Psoas muscle (tissue), 8 donors: ENCODE data around the gene UTP25. TPM values are rescaled to one million over a fixed set of nuclear protein-coding genes. Genes with fewer than 3 reads are reported as not detected.

Source experiments
- ATAC-seq, 4 donors: fragments of 200-7000 bp; cut with Tn5 transposase; one replicate each; pipeline ENCODE4 v1.9.1; 2020; ENCODE audit warnings: moderate library complexity in 3 of 4, mild to moderate bottlenecking in 2 of 4
- DNase-seq, 2 donors: peaks; one replicate each; pipeline ENCODE4 v3.0.0-alpha.2; 2020
- H3K27ac ChIP-seq: fragments of 200-600 bp; one replicate; pipeline ENCODE4 v1.8.0; 2022
- H3K27me3 ChIP-seq, 3 donors: fragments of 200-600 bp in 1 of 3; one replicate each; pipeline versions ENCODE4 v1.6.1 to v1.8.0; 2013 to 2022; ENCODE audit warnings: low read length in 2 of 3, mild to moderate bottlenecking in 2 of 3, moderate library complexity in 1 of 3; ENCODE audit not compliant: insufficient read depth in 3 of 3
- H3K36me3 ChIP-seq, 2 donors: fragments of 200-600 bp in 1 of 2; one replicate each; pipeline versions ENCODE4 v1.6.1 to v1.8.0; 2013 to 2022; ENCODE audit warnings: low read depth in 1 of 2, mild to moderate bottlenecking in 1 of 2, moderate library complexity in 1 of 2; ENCODE audit not compliant: insufficient read depth in 1 of 2
- H3K4me1 ChIP-seq: fragments of 200-600 bp; one replicate; pipeline ENCODE4 v1.8.0; 2022
- H3K4me3 ChIP-seq: fragments of 200-600 bp; one replicate; pipeline ENCODE4 v1.8.0; 2022; ENCODE audit warnings: mild to moderate bottlenecking
- H3K9me3 ChIP-seq: fragments of 200-600 bp; one replicate; pipeline ENCODE4 v1.8.0; 2022
- WGBS, 3 donors: extraction: QIAGEN DNeasy Blood & Tissue Kit; methylation state at CpG; one replicate each; pipeline versions ENCODE4 v1.1.6 to v1.1.7; 2013; 5-methylcytosine and 5-hydroxymethylcytosine counted together
- intact Hi-C, 2 donors: fragments of 100-400 bp; cut with DNase I; formaldehyde crosslinking; loops; one replicate each; pipeline versions ENCODE4 v1.11.0 to v1.14.2; 2022
- polyA plus RNA-seq, 3 donors: library from polyadenylated mRNA; stranded (reverse); fragments of 200-250 nt; gene quantifications; one replicate each; pipeline ENCODE4 v1.2.3, GENCODE V29; 2013
- total RNA-seq, 4 donors: library from RNA; stranded (reverse); fragmentation: NEBNext Ultra II Directional in 2 of 4; extraction: Animal tissue kit (Norgen Biotek cat#: 25700) in 2 of 4; gene quantifications; one replicate each; pipeline versions ENCODE4 v1.2.1 to v1.2.4, GENCODE V29; 2021 to 2023
- TF ChIP-seq, protein P1 (sequence below): fragments of 200-600 bp; IDR thresholded peaks from one replicate; pipeline ENCODE4 v1.8.0; 2022; ENCODE audit warnings: antibody characterized with exemption
- donor health status: healthy with polysubstance abuse.
- donor health status: DM: no; HTN: no; CAD: no; lungs with moderate emphysema.
- donor health status: Bipolar disorder and iron deficiency.
- donor health status: healthy.
- donor health status: DM: yes; HTN: yes; CAD: no.
- donor health status: DM: no; HTN: no; CAD: no.
- donor health status: DM: no; HTN: no; CAD: no.
- donor health status: DM: yes; HTN: yes; CAD: no.

The UTP25 gene
- total and polyA plus RNA-seq, 7 donors, result 1.9 to 5.4 (median 3.9) TPM

GRCh38 chr1:209862391-209863356 is 34.9 kb downstream of the UTP25 start:
- 34 to 37% (median 36%) methylated on average over 16 of the region's 16 CpGs for WGBS, 3 donors
- H3K36me3 ChIP-seq, result no peaks in the 10 kb centered on the region
- H3K27ac ChIP-seq, result no peak overlapping the region
- no peak overlapping the region for H3K4me3 ChIP-seq
- TF ChIP-seq, protein P1, sequence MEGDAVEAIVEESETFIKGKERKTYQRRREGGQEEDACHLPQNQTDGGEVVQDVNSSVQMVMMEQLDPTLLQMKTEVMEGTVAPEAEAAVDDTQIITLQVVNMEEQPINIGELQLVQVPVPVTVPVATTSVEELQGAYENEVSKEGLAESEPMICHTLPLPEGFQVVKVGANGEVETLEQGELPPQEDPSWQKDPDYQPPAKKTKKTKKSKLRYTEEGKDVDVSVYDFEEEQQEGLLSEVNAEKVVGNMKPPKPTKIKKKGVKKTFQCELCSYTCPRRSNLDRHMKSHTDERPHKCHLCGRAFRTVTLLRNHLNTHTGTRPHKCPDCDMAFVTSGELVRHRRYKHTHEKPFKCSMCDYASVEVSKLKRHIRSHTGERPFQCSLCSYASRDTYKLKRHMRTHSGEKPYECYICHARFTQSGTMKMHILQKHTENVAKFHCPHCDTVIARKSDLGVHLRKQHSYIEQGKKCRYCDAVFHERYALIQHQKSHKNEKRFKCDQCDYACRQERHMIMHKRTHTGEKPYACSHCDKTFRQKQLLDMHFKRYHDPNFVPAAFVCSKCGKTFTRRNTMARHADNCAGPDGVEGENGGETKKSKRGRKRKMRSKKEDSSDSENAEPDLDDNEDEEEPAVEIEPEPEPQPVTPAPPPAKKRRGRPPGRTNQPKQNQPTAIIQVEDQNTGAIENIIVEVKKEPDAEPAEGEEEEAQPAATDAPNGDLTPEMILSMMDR, result no peak
- peaks cover 0 to 7% (median under 1%) of the 10 kb centered on the region in 3 donors for H3K27me3 ChIP-seq
- no peaks in the 10 kb centered on the region for H3K9me3 ChIP-seq
- ATAC-seq (no peak), DNase-seq (no peak)
- no peaks in the 10 kb centered on the region for H3K4me1 ChIP-seq
- intact Hi-C loops, result loop anchor here in 1 of 2 donors (5.0 kb wide), 1 partner anchor 450 kb away; no protein-coding TSS in a partner anchor

GRCh38 chr1:209863766-209864485 is 36.2 kb downstream of the UTP25 start:
- intact Hi-C loops, result loop anchor here in 1 of 2 donors (5.0 kb wide), 1 partner anchor 448 kb away; no protein-coding TSS in a partner anchor
- no peak overlapping the region for H3K4me3 ChIP-seq
- no peak for ATAC-seq
- H3K36me3 ChIP-seq, result no peaks in the 10 kb centered on the region
- 43 to 65% (median 53%) methylated on average over 4 of the region's 4 CpGs for WGBS, 3 donors
- no peak for DNase-seq
- no peaks in the 10 kb centered on the region for H3K9me3 ChIP-seq
- peaks cover 0 to 7% (median 3%) of the 10 kb centered on the region in 3 donors for H3K27me3 ChIP-seq
- no peaks in the 10 kb centered on the region for H3K4me1 ChIP-seq
- TF ChIP-seq, protein P1, result no peak
- no peak overlapping the region for H3K27ac ChIP-seq

DNA sequence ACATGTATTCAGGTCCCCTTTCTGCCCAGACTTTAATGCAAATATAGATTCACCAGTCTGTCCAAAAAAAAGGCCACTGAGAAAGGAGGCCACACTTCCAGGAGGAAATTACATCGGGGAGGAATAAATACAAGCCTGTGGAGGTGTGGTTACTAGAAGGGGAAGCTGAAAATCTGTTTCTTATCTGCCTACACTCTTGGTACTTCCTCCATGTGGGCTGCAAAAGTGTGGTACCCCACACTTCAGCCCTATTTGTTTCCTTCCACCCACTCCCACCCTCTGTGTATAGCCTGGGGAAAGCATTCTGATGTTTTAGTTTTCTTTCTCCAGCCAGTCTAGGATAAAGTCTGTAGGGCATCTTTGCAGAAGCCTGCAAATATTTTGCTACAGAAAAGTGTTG is 38.4 kb downstream of the UTP25 start:
- intact Hi-C loops, result no loop called here
- 47 to 82% (median 81%) methylated on average over 1 of the region's 1 CpG for WGBS, 3 donors
- TF ChIP-seq, protein P1, result no peak
- no peak for DNase-seq
- no peak for ATAC-seq
- no peaks in the 10 kb centered on the region for H3K9me3 ChIP-seq
- peaks cover 0 to 7% (median 3%) of the 10 kb centered on the region in 3 donors for H3K27me3 ChIP-seq
- H3K36me3 ChIP-seq, result no peaks in the 10 kb centered on the region
- no peak overlapping the region for H3K27ac ChIP-seq
- no peak overlapping the region for H3K4me3 ChIP-seq
- H3K4me1 ChIP-seq, result no peaks in the 10 kb centered on the region

DNA sequence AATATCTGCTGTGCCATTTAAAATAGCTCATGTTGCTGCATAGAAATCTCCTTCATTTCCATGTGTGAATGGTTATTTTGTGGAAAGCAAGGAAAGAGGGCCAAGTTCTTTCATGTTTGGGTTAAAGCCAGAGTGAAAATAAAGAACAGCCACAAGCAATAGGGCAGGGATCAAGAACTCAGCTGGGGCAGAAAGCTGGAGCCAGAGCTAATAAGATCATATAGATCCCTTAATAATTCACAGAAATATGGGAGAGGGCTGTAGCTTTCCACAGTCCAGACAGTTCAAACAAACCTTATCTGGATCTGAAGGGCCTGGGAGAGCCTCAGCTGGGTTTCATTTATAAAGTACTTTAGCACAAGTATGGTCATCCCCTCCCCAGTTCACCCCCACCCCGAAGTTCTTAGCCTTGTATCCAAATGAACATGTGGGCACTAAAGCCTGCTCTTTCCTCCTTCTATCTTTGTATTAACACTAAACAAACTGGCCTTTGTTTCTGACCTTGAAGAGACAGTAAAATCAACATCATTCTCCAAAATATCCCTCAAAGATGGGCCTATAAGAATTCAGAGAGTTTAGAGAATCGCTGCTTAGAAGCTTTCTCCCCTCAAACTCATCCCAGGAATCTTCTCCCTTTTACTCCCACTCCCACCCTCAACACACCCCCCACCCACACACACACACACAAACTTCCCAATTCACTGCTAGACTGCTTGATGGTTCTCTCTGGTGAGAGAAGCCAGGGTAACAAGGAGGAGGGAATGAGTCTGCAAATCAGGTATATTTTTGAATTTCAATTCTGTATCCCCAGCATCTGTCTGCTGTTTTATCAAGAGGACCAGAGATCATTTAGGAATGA is 41.7 kb downstream of the UTP25 start:
- Histone ChIP-seq H3K36me3 (no peaks in the 10 kb centered on the region), H3K4me1 (no peaks in the 10 kb centered on the region), H3K27me3 (peaks cover 0 to 3% (median 2%) of the 10 kb centered on the region in 3 donors), H3K9me3 (no peaks in the 10 kb centered on the region), H3K27ac (no peak overlapping the region), H3K4me3 (no peak overlapping the region)
- no peak for ATAC-seq
- WGBS, 3 donors, result 32 to 49% (median 44%) methylated on average over 2 of the region's 2 CpGs
- TF ChIP-seq, protein P1, result no peak
- intact Hi-C loops, result no loop called here
- no peak for DNase-seq
